GM21619 (cell line): ENCODE data around the gene CEBPE.
A peak's percentile ranks its signal among the peaks of the same experiment; 100 is the strongest.

ENCODE experiments used
- ATAC-seq: cut with Tn5 transposase; IDR thresholded peaks from one replicate; pipeline ENCODE4 v1.9.1; 2021; ENCODE audit not compliant: unreplicated experiment

Gene CEBPE

DNA sequence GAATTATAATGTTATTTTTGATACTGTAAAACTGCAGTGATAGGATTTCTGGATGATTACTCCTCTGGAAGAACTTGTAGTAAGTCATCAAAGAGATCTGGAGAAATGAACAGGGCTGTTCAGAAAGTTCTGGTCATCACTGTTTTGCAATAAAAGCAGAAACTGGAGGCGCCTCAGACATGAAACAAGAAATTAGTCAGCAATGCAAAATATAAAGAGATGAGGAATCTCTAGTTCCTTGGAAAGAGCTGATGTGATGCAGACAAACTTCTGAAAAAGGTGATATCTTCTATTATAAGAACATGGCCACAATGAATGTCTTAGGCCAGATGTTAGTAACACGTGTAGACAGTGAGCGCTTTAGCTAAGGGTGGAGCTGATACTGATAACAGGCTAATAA is 33.6 kb downstream of the CEBPE start:
- ATAC-seq = no peak

DNA sequence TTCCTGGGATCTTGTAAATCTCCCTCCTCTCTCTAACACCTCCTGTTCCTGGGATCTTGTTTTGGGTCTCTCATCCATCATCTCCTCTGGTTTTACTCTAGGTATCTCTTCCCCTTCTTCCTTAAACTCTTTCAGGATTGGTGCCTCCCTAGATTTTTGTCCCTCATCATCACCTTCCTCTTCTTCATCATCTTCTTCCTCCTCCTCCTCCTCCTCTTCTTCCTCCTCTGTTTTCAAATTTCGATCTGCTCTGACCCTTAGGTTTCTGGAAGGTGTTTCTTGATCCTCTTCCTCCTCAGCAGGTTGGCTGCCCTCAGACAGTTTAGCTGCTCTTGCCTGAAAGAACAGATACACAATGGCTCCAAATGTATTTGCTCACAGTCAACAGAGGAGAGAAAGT is 38.6 kb downstream of the CEBPE start:
- no peak for ATAC-seq

DNA sequence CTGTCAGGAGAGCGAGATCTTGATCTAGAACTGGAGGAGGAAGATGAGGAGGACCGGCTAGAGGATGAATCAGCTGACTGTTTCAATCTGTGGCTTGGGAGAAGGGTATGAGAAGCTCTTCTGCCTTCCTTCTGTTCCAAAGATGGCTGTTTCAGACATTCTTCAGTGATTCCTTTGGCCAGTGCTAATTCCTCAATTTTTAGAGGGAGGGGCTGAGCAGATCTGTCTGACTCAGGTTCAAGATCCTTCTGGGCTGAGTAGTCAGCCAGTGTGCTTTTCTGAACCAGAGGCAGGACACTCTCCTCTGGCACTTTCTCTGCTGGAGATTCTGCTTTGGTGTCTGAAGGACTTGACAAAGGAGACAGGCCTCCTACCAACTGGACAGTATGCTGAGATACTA is 39.3 kb downstream of the CEBPE start:
- ATAC-seq = no peak

DNA sequence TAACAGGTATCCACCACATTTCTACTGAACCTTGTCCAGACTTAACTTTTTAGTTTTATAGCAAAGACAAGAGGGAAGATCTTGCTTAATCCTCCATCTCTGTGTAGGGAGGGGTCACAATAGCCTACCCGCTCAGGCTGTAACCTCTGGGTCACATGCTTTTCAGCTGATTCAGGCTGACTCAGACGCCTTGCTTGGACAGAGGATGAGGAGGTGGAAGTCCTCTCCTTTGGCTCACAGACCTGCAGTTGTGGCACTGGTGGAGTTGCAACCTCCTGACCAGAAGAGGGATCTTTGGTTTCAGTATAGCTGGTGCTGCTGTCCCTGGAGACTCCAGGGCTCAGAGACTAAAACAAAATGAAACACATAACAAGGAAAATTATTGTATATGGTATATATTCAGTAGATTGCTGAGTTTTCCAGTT is 40.4 kb downstream of the CEBPE start:
- no peak for ATAC-seq

DNA sequence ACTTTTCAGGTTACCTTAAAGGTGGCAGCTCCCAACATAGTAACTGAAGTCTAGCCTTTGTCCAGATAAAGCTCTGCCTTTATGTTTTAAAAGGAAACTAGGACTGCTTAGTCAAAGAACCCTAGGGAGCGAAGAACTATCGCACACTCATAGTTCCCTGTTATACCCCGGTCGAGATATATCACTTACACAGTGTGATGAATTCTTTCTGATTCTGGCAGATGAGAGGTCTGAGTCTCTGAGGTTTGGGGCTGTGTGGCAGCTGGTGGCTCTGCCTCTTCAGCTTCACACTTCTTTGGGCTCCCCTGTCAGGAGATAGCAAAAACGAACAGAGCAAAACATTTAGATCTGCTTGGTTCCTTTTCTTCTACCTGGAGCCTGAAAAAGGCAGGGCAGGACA is 41.1 kb downstream of the CEBPE start:
- ATAC-seq = no peak

DNA sequence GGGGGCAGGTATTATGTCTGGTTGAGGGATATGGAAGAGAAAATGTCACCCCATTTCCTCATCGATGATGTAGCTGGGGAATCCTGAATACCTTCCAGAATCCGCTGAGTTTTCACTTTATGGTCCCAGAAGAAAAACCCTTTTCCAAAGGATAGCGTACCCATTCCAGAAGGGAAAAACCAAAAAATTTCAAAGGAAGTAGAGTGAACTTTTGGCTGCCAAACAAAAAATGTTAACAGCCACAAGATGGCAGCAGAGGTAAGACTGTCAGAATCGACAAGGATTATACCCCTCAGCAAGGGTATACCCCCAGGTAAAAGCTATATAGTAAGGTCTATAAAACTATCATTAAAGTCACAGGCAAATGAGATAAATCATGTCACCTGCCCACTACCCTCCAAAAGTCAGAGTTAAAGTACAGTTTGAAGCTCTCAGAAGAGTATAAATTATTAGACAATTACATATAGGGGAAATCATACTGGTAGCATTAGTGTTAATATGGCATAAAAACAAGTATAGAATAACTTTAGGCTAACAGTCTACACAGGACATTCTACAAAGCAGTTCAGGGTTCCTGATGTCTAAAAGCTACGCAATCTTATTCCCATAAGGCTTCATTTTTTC is 42.2 kb downstream of the CEBPE start:
- no peak for ATAC-seq

DNA sequence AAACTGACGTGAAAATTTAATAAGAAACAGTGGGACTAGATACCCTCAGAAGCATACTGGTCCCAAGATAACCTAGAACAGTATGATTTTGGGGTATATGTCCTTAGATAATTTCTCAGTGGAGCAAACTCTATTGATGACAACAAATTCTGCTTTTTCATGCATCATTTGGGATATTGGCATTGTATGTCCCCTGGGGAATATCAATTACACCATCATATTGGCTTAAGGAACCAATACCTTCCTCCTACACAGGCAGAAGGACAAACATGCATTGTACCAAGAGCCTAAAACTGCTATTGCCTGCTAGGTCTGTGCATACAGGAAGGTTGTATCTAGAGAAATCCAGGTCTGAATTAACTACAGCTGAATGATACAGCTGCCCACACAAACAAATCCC is 44.1 kb downstream of the CEBPE start:
- no peak for ATAC-seq

DNA sequence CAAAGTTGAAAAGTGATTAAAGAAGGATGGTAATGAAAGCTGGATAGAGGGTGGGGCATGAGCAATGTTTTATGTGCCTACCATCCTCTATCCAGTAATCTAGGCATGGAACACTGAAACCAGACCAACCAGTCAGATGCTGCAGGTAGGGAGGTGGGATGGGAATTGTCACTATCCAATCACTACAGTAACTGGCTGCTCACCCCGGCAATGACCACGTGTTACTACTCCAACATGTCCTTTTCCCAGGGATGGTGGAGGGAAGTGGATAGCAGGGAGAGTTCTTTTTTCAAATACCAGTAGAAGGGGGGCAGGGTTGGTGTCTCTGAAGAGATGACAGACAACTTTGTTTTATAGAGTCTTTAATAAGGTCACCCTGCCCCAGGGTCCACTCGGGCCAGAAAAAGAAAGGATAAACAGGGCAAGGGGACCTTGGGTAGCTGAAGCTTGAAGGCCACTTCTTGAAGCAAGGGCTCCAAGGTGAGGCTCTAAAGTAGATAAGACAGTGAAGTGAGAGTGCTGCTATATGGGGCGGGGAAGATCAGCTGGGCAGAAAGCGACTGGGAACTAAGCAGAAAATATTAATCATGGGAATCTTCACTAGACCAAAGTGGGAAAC is 47.0 kb downstream of the CEBPE start:
- ATAC-seq = no peak

DNA sequence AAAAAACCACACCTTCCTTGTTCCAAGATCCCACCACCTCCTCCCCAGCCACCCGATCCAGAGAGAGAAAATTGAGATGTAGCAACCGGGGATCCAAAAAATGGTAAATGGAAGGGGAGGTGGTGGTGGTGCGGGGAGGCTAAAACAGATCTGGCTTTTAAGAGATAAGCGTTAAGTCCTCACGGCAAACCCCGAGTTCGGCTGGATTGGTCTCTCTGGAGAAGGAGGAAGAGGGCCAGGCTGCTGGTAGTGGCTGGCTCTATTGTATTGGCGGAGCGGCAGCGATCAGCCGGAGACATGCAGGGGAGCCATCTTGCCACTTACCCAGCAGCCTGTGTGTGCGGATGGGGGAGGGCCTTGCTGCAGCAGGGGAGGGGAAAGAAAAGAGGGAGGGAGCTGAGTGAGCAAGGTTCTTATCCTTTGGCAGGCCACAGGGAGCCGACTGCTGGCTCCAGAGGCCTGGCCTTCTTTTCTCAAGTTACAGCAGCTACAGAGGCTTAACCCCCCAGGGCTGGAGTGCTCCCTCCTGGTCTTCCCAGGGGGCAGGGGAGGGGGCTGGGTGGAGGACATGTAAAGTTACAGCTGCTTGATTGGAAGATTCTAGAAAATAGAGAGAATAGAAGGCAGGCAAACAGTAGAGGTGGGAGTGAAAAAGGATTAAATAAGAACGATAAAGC is 47.7 kb downstream of the CEBPE start:
- peak; percentile 87 for ATAC-seq

DNA sequence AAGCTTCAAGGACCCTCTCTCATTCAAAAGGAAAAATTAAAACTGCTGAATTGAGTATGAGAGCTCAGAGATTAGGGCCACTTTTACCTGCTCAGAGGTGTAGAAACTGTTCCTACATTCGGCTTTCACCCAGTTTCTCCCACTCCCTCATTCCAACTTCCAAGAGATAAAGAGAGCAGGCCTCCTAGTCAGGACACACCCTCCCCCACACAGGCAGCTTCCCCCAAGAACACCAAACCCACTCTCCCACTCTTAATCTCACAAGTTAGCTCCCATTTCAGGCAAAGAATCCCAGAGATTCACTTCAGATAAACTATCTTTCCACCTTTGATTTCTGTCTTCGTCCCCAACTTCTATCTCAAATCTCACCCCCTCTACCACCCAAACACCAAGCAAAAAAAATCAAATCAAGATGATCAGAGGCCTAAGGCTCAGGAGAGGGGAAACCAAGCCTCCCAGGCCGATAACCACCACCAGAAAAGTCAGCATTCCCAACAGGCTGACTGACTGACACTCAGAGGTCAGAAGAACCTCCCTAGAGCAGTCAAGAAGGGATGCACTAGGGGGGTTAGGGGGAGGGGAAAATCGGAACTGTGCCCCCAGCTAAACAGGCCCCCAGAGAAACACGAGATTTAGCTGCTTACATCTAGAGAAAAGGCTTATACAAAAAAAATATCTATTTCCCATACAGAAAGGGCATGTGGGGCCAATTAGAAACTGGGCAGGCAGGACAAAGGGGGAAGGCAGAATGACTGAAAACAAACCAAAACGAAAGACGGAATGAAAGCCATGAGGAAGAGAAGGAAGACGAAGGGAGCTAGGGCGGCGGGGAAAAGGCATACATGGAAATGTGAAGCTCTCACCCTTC is 48.6 kb downstream of the CEBPE start:
- ATAC-seq = no peak

DNA sequence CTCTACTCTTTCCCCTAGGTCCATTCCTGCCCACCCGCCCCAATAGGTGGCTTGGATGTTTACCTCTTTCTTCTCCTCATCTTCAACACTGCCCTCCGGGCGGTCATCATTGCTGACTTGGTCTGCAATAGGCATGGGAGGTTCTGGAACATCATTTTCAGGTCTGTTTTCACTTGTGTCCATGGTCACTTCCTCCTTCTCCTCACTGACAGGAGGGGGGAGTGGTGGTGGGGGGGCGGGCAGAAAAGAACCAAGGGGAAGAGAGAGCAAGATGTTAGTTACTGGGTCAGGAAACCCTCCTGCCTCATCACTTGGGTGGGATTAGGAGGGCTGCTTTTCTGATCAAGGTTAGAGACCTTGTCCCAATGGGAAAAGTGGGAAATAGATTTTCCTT is 49.6 kb downstream of the CEBPE start:
- no peak for ATAC-seq

DNA sequence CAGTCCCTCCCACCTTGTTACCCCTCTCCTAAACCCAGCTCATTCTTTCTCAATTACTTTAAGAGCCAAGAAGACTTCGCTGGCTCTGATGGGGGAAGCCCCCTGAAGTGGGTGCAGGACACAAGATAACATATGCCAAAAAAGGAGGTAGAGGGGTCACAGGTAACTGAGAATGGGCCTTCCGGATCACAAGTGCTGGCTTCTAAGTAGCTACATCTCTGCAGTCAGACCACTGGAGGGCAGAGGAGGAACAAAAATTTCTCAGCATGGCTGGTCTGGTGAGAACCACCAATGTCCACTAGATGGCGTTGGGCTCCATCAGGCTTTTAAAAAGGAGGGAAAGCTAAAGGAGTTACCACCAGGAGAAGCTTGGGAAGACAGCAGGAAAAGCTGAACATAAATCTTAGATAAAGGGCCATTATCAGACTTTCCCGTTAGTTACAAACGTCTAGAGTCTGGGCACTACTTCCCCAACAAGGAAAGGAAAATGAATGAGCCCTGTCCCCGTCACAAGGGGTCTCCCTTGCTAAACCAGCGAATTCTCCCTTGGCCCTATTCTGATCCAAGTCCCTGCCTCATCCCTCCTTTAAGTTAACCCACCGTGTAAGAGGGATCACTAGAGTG is 50.2 kb downstream of the CEBPE start:
- peak; percentile 74 for ATAC-seq

DNA sequence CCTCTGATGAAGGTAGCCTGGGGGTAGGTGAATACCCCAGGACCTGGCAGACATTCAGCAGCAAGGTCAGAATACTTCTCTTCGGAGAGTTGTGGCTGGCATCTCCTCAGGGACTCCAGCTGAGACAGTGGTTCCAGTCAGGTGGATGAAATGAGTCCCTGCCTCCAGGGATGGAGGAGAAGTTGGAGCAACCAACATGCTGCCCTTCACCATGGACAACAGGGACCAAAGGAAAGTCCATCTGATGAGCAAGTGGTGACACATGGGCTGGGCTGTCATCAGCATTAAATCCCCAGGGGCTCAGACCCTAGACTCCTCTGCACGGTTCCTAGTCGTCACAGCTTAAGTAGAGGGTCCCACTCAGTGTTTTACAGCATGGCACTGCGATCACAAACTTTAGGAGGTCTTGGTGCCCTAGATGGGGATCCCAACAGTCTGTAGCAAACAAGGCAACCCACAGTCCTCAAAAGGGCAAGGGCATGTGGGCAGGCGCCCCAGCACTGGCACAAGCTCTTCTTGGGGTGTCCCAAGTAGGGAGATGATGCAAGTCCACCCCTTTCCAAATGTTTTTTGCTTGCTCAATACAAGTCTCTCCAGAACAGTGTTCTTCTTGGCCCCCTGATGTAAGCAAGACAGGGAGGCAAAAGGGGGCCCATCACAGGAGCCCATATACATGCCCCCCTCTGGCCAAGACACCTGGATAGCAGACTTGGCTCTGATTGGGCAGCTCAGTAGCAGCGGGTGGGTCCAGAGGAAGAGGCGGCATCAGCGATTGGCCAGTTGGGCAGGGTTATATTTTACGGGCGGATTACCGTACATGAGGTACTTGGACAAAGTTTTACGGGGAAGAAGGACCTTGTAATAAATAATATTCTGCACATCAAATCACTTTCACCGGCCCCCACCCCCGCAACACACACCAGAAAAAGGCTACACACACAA is 50.9 kb downstream of the CEBPE start:
- ATAC-seq = no peak
